ENCODE measurements around the gene TTBK1.
A peak's percentile ranks its signal among the peaks of the same experiment; 100 is the strongest.
"Not testable (repeated sequence)": the region's sequence is repeated elsewhere in the genome, so short reads cannot be mapped to it uniquely, and the experiment has no call there.

The TTBK1 gene

DNA sequence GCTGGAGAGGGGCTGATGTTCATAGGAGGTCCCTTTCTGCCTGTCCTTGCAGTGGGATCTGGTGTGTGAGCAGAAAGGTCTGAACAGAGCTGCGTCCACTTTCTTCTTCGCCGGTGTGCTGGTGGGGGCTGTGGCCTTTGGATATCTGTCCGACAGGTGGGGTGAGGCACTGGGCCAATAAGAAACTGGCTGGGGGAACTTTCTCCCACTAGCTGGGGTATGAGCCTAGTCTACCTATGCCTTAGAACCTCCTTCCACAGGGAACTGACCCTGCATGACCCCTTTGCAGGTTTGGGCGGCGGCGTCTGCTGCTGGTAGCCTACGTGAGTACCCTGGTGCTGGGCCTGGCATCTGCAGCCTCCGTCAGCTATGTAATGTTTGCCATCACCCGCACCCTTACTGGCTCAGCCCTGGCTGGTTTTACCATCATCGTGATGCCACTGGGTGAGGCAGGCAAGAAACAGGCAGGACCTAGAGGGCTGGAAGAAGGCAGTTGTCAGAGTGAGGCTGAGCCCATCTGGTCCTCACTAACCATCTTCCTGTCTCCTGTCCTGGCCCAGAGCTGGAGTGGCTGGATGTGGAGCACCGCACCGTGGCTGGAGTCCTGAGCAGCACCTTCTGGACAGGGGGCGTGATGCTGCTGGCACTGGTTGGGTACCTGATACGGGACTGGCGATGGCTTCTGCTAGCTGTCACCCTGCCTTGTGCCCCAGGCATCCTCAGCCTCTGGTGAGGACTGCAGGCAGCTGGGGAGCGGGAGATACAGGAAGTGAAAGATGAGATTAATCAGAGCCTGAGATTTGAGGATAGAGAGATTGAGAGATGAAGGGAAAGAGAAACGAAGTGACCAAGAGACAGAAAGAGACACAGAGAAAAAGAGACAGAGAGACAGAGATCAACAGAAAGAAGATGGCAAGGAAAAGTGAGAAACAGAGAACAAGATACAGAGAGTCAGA is 56.3 kb downstream of the TTBK1 start:
- TF ChIP-seq POLR2A (IDR thresholded peaks at IDR 0.05; ENCODE audit: low read length) (no peak), GATA1 (IDR thresholded peaks at IDR 0.05; ENCODE audit: low read depth, low read length) (no peak)
- no peak for DNase-seq

DNA sequence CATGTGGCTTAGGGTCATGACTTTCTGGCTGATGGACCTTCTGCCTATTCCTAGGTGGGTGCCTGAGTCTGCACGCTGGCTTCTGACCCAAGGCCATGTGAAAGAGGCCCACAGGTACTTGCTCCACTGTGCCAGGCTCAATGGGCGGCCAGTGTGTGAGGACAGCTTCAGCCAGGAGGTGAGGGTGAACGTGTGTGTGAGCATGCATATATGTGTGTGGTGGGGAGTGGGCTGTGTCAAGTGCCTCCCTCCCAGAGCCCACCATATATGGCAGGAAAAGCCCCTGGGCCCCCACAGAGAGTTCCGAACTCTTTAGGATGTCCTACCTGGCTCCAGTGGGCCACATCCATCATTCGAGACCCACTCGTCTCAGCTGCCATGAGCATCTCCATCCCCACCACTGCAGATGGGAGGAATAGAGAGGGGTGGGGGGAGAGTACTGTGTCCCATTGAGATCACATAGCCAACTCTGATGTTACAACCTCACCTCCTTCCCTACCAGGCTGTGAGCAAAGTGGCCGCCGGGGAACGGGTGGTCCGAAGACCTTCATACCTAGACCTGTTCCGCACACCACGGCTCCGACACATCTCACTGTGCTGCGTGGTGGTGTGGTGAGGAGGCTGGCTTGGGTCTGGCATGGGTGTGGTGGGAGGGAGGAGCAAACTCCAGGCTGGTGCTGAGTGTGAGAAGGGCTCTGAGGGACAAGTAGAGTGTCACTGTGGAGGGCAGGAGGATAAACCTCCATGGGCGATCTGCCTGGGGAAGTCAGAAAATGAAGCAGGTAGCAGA is 58.0 kb downstream of the TTBK1 start:
- DNase-seq: no peak
- no peak for TF ChIP-seq POLR2A (IDR thresholded peaks at IDR 0.05; ENCODE audit: low read length)
- no peak for TF ChIP-seq GATA1 (IDR thresholded peaks at IDR 0.05; ENCODE audit: low read depth, low read length)

- TF ChIP-seq POLR2A (IDR thresholded peaks at IDR 0.05; ENCODE audit: low read length) (no peak), GATA1 (IDR thresholded peaks at IDR 0.05; ENCODE audit: low read depth, low read length) (no peak)
- no peak for DNase-seq
These were observed 58.8 kb downstream of the TTBK1 start for GRCh38 chr6:43302126-43302525.

DNA sequence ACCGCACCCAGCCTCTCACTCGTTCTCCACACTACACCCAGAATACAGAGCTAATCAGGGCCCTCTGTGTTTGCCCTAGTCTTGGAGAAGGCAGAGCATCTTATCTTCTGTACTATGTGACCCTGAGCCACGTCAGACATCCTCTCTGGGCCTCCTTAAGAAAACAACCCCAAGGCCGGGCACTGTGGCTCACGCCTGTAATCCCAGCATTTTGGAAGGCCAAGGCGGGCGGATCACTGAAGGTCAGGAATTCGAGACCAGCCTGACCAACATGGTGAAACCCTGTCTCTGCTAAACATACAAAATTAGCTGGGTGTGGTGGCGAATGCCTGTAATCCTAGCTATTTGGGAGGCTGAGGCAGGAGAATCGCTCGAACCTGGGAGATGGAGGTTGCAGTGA is 59.7 kb downstream of the TTBK1 start:
- not testable (repeated sequence) for DNase-seq

DNA sequence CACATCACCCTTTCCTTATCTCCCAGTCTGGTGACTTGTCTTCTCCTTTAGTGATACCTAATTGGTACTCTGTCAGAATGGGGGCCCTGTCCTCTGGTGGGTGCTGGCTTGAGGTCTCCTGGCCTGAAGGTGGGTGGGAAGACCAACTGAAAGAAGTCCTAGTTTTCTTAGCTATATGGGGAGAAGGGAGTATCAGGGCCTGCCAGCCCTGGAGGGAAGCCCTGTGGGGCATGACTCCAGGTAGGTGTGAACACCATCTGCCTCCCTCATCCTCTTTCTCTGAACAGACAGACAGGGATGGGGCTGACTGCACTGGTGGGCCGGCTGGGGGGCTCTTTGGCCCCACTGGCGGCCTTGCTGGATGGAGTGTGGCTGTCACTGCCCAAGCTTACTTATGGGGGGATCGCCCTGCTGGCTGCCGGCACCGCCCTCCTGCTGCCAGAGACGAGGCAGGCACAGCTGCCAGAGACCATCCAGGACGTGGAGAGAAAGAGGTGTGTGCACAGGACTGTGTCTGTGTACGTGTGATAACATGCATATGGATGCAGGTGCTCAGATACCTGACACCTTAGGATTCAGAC is 60.6 kb downstream of the TTBK1 start:
- TF ChIP-seq POLR2A (IDR thresholded peaks at IDR 0.05; ENCODE audit: low read length) (no peak), GATA1 (IDR thresholded peaks at IDR 0.05; ENCODE audit: low read depth, low read length) (no peak)
- no peak for DNase-seq

DNA sequence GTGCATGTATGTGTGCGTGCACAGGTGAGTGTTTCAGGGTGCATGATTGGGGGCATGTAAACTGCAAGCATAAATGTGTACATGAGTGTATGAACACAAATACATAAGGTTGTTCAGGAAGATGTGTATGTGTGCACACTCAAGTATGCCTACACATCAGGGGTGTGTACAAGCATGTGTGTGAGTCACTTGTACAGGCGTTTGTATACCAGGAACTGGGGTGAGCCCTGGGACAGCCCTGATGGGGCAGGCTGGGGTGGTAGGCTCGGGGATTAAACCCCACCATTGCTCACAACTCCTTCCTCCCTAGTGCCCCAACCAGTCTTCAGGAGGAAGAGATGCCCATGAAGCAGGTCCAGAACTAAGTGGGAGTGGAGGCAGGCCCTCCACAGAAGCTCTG is 61.1 kb downstream of the TTBK1 start:
- DNase-seq: no peak
- TF ChIP-seq GATA1 (IDR thresholded peaks at IDR 0.05; ENCODE audit: low read depth, low read length) (no peak), POLR2A (IDR thresholded peaks at IDR 0.05; ENCODE audit: low read length) (no peak)

DNA sequence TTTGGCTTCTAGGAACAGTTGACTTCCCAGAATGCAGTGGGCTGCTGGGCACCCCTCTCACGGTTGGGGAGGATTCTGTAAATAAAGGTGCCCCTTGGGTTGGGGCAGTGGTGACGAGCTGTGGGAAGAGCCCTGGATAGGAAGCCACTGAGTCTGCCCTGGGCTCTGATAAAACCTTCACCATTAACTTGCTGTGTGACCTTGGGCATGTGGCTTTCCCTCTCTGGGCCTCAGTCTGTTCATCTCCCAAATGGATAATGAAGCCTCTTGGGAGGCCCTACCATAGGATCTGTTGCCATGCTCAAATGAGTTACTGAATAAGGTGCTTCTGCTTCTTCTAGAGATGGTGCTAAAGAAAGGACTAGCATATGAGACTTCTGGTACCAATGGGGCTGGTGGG is 61.6 kb downstream of the TTBK1 start:
- no peak for TF ChIP-seq POLR2A (IDR thresholded peaks at IDR 0.05; ENCODE audit: low read length)
- TF ChIP-seq GATA1 (IDR thresholded peaks at IDR 0.05; ENCODE audit: low read depth, low read length): no peak
- DNase-seq: no peak

- TF ChIP-seq GATA1 (IDR thresholded peaks at IDR 0.05; ENCODE audit: low read depth, low read length) (no peak), POLR2A (IDR thresholded peaks at IDR 0.05; ENCODE audit: low read length) (no peak)
- no peak for DNase-seq
These were observed 62.8 kb downstream of the TTBK1 start for GRCh38 chr6:43306086-43306485.

- TF ChIP-seq POLR2A (IDR thresholded peaks at IDR 0.05; ENCODE audit: low read length): no peak
- no peak for TF ChIP-seq GATA1 (IDR thresholded peaks at IDR 0.05; ENCODE audit: low read depth, low read length)
- no peak for DNase-seq
These were observed 64.3 kb downstream of the TTBK1 start for GRCh38 chr6:43307451-43308100.

- TF ChIP-seq POLR2A (IDR thresholded peaks at IDR 0.05; ENCODE audit: low read length) (no peak), GATA1 (IDR thresholded peaks at IDR 0.05; ENCODE audit: low read depth, low read length) (no peak)
- peak; percentile 34 to 39 for DNase-seq
These were observed 65.1 kb downstream of the TTBK1 start, which contains the start of gene CRIP3 for GRCh38 chr6:43308101-43308989. CRIP3 (minus strand) TSS chr6:43308826; CDS start chr6:43308792, 34 bp downstream.

DNA sequence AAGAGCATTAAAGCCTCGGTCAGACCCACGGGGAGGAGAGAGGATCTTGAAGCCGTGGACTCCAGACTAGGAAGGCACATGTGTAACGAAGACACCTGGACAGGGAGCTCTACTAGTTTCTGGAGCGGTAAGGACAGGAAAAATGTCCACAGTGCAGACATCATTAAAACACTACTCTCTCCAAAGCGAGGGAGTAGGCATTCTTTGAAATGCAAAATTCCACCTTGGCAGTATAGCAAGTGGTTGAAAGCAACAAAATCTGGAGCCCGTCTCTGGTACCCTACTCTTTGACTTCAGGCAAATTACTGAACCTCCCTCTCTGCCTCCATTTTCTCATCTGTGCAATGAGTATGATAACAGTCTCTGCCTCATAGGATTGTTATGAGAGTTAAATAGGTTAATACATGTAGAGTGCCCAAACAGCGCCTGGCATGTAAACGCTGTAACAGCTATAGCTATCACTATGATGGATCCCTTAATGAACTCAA is 65.8 kb downstream of the TTBK1 start:
- DNase-seq: no peak
- TF ChIP-seq POLR2A (IDR thresholded peaks at IDR 0.05; ENCODE audit: low read length) (no peak), GATA1 (IDR thresholded peaks at IDR 0.05; ENCODE audit: low read depth, low read length) (no peak)

GRCh38 chr6:43310134-43310533 is 66.9 kb downstream of the TTBK1 start:
- TF ChIP-seq POLR2A (IDR thresholded peaks at IDR 0.05; ENCODE audit: low read length) (no peak), GATA1 (IDR thresholded peaks at IDR 0.05; ENCODE audit: low read depth, low read length) (no peak)
- DNase-seq: peak in 1 of 2 experiments; percentile 15

- no peak for DNase-seq
- TF ChIP-seq POLR2A (IDR thresholded peaks at IDR 0.05; ENCODE audit: low read length) (no peak), GATA1 (IDR thresholded peaks at IDR 0.05; ENCODE audit: low read depth, low read length) (no peak)
These were observed 67.3 kb downstream of the TTBK1 start for GRCh38 chr6:43310624-43311023.
